Colonic mucosa (tissue), 4 donors: ENCODE results near the gene RBFOX2. TPM values are rescaled to one million over a fixed set of nuclear protein-coding genes. Genes with fewer than 3 reads are reported as not detected.

Experiments used
- DNase-seq: peaks from one replicate; pipeline ENCODE4 v3.0.0-alpha.2; 2020
- H3K27ac ChIP-seq: fragments of 200-600 bp; one replicate; pipeline ENCODE4 v1.8.0; 2021
- H3K27me3 ChIP-seq: fragments of 200-600 bp; one replicate; pipeline ENCODE4 v1.8.0; 2021
- H3K36me3 ChIP-seq: fragments of 200-600 bp; one replicate; pipeline ENCODE4 v1.8.0; 2021
- H3K4me1 ChIP-seq: fragments of 200-600 bp; one replicate; pipeline ENCODE4 v1.8.0; 2021; ENCODE audit warnings: mild to moderate bottlenecking
- H3K4me3 ChIP-seq: fragments of 200-600 bp; one replicate; pipeline ENCODE4 v1.8.0; 2021
- H3K9ac ChIP-seq, 2 donors: one replicate each; pipeline ENCODE4 v1.7.0; 2013; ENCODE audit warnings: control low read depth in 2 of 2, low read depth in 2 of 2, low read length in 2 of 2
- H3K9me3 ChIP-seq: fragments of 200-600 bp; one replicate; pipeline ENCODE4 v1.8.0; 2021
- intact Hi-C: fragments of 100-400 bp; cut with DNase I; formaldehyde crosslinking; loops from one replicate; pipeline ENCODE4 v1.14.1; 2022
- total RNA-seq, 2 donors: library from RNA; stranded (reverse); fragmentation: NEBNext Ultra II Directional in 1 of 2; extraction: Animal tissue kit (Norgen Biotek cat#: 25700) in 1 of 2; gene quantifications; one replicate each; pipeline ENCODE4 v1.2.1, GENCODE V29; 2021
- TF ChIP-seq, protein P1 (sequence below): fragments of 200-600 bp; IDR thresholded peaks from one replicate; pipeline ENCODE4 v1.8.0; 2022; ENCODE audit warnings: antibody characterized with exemption, mild to moderate bottlenecking
- donor health status: healthy.
- donor health status: DM: no; HTN: no; CAD: no.
- donor health status: DM: no; HTN: no; CAD: no.

Gene RBFOX2
- total RNA-seq, 2 donors from 2014 or later = 44.4 to 60.2 TPM

GRCh38 chr22:35959121-35959800 is 69.4 kb downstream of the RBFOX2 start:
- Histone ChIP-seq H3K4me3 (no peak overlapping the region), H3K27me3 (no peaks in the 10 kb centered on the region), H3K36me3 (no peaks in the 10 kb centered on the region), H3K9ac (no peak overlapping the region), H3K4me1 (no peaks in the 10 kb centered on the region), H3K27ac (no peak overlapping the region), H3K9me3 (no peaks in the 10 kb centered on the region)
- intact Hi-C loops = no loop called here
- TF ChIP-seq, protein P1, sequence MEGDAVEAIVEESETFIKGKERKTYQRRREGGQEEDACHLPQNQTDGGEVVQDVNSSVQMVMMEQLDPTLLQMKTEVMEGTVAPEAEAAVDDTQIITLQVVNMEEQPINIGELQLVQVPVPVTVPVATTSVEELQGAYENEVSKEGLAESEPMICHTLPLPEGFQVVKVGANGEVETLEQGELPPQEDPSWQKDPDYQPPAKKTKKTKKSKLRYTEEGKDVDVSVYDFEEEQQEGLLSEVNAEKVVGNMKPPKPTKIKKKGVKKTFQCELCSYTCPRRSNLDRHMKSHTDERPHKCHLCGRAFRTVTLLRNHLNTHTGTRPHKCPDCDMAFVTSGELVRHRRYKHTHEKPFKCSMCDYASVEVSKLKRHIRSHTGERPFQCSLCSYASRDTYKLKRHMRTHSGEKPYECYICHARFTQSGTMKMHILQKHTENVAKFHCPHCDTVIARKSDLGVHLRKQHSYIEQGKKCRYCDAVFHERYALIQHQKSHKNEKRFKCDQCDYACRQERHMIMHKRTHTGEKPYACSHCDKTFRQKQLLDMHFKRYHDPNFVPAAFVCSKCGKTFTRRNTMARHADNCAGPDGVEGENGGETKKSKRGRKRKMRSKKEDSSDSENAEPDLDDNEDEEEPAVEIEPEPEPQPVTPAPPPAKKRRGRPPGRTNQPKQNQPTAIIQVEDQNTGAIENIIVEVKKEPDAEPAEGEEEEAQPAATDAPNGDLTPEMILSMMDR = no peak
- DNase-seq = no peak

GRCh38 chr22:35958334-35958733 is 70.3 kb downstream of the RBFOX2 start:
- intact Hi-C loops = no loop called here
- no peak overlapping the region for H3K4me3 ChIP-seq
- no peak for DNase-seq
- no peaks in the 10 kb centered on the region for H3K36me3 ChIP-seq
- no peak overlapping the region for H3K27ac ChIP-seq
- H3K4me1 ChIP-seq = no peaks in the 10 kb centered on the region
- H3K9ac ChIP-seq = no peak overlapping the region
- H3K27me3 ChIP-seq = no peaks in the 10 kb centered on the region
- H3K9me3 ChIP-seq = no peaks in the 10 kb centered on the region
- TF ChIP-seq, protein P1 = no peak

GRCh38 chr22:35957589-35957988 is 71.0 kb downstream of the RBFOX2 start:
- Histone ChIP-seq H3K4me3 (no peak overlapping the region), H3K4me1 (no peaks in the 10 kb centered on the region), H3K27me3 (no peaks in the 10 kb centered on the region), H3K27ac (no peak overlapping the region), H3K9ac (no peak overlapping the region), H3K9me3 (no peaks in the 10 kb centered on the region), H3K36me3 (no peaks in the 10 kb centered on the region)
- TF ChIP-seq, protein P1 = no peak
- no peak for DNase-seq
- intact Hi-C loops = no loop called here

DNA sequence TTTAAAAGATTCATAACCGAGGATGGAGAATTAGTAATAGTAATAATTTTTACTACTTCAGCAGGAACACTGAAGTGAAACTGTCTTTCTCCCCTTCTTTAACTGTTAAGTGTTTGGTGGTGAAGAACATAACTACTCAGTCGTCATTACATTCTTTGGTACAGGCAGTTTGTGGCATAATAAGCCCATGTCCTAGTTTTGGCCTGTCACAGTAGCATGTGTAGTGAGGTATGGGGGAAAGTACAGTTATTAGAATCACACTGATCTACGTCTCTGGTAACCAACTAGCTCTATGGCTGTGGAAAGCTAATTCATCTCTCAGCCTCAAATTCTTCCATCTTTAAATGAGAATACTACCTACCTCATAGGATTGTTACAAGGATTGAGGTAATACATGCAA is 71.8 kb downstream of the RBFOX2 start:
- no peak for DNase-seq

GRCh38 chr22:35955546-35955945 is 73.1 kb downstream of the RBFOX2 start:
- no peaks in the 10 kb centered on the region for H3K4me1 ChIP-seq
- DNase-seq = no peak
- TF ChIP-seq, protein P1 = no peak
- H3K9me3 ChIP-seq = no peaks in the 10 kb centered on the region
- H3K4me3 ChIP-seq = no peak overlapping the region
- intact Hi-C loops = no loop called here
- no peak overlapping the region for H3K27ac ChIP-seq
- no peaks in the 10 kb centered on the region for H3K27me3 ChIP-seq
- H3K9ac ChIP-seq = no peak overlapping the region
- no peaks in the 10 kb centered on the region for H3K36me3 ChIP-seq

More for the DNA sequence above, 71.8 kb downstream of the RBFOX2 start:
- Histone ChIP-seq H3K27me3 (no peaks in the 10 kb centered on the region), H3K4me1 (no peaks in the 10 kb centered on the region), H3K9me3 (no peaks in the 10 kb centered on the region), H3K36me3 (no peaks in the 10 kb centered on the region), H3K9ac (no peak overlapping the region), H3K27ac (no peak overlapping the region), H3K4me3 (no peak overlapping the region)
- intact Hi-C loops = no loop called here
- TF ChIP-seq, protein P1 = no peak
